PC-9 (cell line): Measurements from ENCODE around the gene PRR15. TPM values are rescaled to one million over a fixed set of nuclear protein-coding genes. Genes with fewer than 3 reads are reported as not detected.

ENCODE experiments used
- BruUV-seq: library from RNA; stranded (reverse); fragments of 400-500 nt; replicated peaks from 2 replicates; lab custom pipeline; 2021; lab: Mats Ljungman, UMichigan
- CTCF ChIA-PET: fragments of 300-600 bp; sonication (Branson Sonifier 250); formaldehyde crosslinking; loops from one replicate; lab custom pipeline; 2022; ENCODE audit warnings: antibody characterized with exemption; lab: Charles Lee
- POLR2A ChIA-PET: fragments of 300-600 bp; sonication (Branson Sonifier 250); formaldehyde crosslinking; loops from one replicate; lab custom pipeline; 2022; ENCODE audit warnings: antibody characterized with exemption; ENCODE audit not compliant: unreplicated experiment; lab: Charles Lee
- DNase-seq, 2 experiments: peaks; one replicate each; pipeline versions ENCODE4 v3.0.0 to v3.0.0-alpha.2; 2015 to 2022; ENCODE audit warnings: mixed read lengths in 1 of 2
- H2AFZ ChIP-seq: fragments of 200-600 bp; sonication (generic); 2 replicates; pipeline ENCODE4 v1.8.1; 2017; ENCODE audit warnings: antibody characterized with exemption
- H3F3A ChIP-seq: fragments of 200-600 bp; sonication (generic); 2 replicates; pipeline ENCODE4 v1.8.1; 2017; ENCODE audit warnings: antibody characterized with exemption, mild to moderate bottlenecking, low read depth; ENCODE audit not compliant: insufficient read depth
- H3K27ac ChIP-seq: fragments of 200-600 bp; sonication (generic); 2 replicates; pipeline ENCODE4 v1.6.1; 2016; ENCODE audit warnings: mixed run types
- H3K27me3 ChIP-seq: fragments of 200-600 bp; sonication (generic); 2 replicates; pipeline ENCODE4 v1.6.1; 2016; ENCODE audit warnings: low read depth, mixed run types; ENCODE audit not compliant: insufficient read depth
- H3K36me3 ChIP-seq: fragments of 200-600 bp; sonication (generic); 2 replicates; pipeline ENCODE4 v1.6.1; 2016; ENCODE audit warnings: low read depth, mixed run types
- H3K4me1 ChIP-seq: fragments of 200-600 bp; sonication (generic); replicated peaks from 2 replicates; pipeline ENCODE4 v1.6.1; 2016; ENCODE audit warnings: mixed run types; ENCODE audit not compliant: insufficient read depth
- H3K4me2 ChIP-seq: fragments of 200-600 bp; sonication (generic); 2 replicates; pipeline ENCODE4 v1.6.1; 2017; ENCODE audit warnings: mixed run types
- H3K4me3 ChIP-seq: fragments of 200-600 bp; sonication (generic); 2 replicates; pipeline ENCODE4 v1.6.1; 2016; ENCODE audit warnings: mixed run types
- H3K79me2 ChIP-seq: fragments of 200-600 bp; sonication (generic); 2 replicates; pipeline ENCODE4 v1.6.1; 2017; ENCODE audit warnings: low read depth, mixed run types
- H3K9me2 ChIP-seq: fragments of 200-600 bp; sonication (generic); 2 replicates; pipeline ENCODE4 v1.8.1; 2017; ENCODE audit warnings: mild to moderate bottlenecking; ENCODE audit not compliant: insufficient read depth
- H3K9me3 ChIP-seq: fragments of 200-600 bp; sonication (generic); 2 replicates; pipeline ENCODE4 v1.8.1; 2016; ENCODE audit warnings: low read depth; ENCODE audit not compliant: insufficient read depth
- H4K20me1 ChIP-seq: fragments of 200-600 bp; sonication (generic); 2 replicates; pipeline ENCODE4 v1.8.1; 2017; ENCODE audit not compliant: insufficient read depth
- CTCF ChIP-seq: fragments of 200-600 bp; sonication (generic); conservative IDR thresholded peaks from 2 replicates; pipeline ENCODE4 v1.6.1; 2017; ENCODE audit warnings: mixed run types, antibody characterized with exemption, mild to moderate bottlenecking, moderate library complexity
- EZH2 ChIP-seq: fragments of 200-600 bp; sonication (generic); IDR thresholded peaks from 2 replicates; pipeline ENCODE4 v1.8.0; 2017; ENCODE audit warnings: antibody characterized with exemption, low read depth
- intact Hi-C: fragments of 100-400 bp; cut with micrococcal nuclease; formaldehyde crosslinking; loops from one replicate; pipeline ENCODE4 v1.10.0; 2022; ENCODE audit not compliant: unreplicated experiment
- total RNA-seq: library from RNA; stranded (reverse); gene quantifications from 2 replicates; pipeline ENCODE4 v1.2.3, GENCODE V29; 2021

PRR15 gene
- total RNA-seq, 1 experiment from 2014 or later, result 64.9 TPM

- CTCF ChIA-PET, result interaction anchor here (0.6 kb wide), 3 partner anchors 19 to 269 kb away, joined by 3 to 4 read pairs (median 3); no protein-coding TSS in a partner anchor
- POLR2A ChIA-PET, result interaction anchor here (0.5 to 1.0 kb wide), 7 partner anchors 13 to 115 kb away, joined by 3 to 10 read pairs (median 5); no protein-coding TSS in a partner anchor
- H3K36me3 ChIP-seq, result no peaks in the 10 kb centered on the region
- intact Hi-C loops, result loop anchor here (2.0 to 5.0 kb wide), 6 partner anchors 17 to 533 kb away; partner anchors contain the start of genes FKBP14, PLEKHA8 and SCRN1
- H4K20me1 ChIP-seq, result no peaks in the 10 kb centered on the region
- peak; percentile 69 to 93 for DNase-seq
- peaks cover under 1% of the 10 kb centered on the region for H3K9me3 ChIP-seq
- H3F3A ChIP-seq, result peaks cover 71% of the 10 kb centered on the region
- H3K4me2 ChIP-seq, result peak overlapping the region; percentile 67
- peak overlapping the region; percentile 27; the same call in 1 of the 2 replicates for H3K4me3 ChIP-seq
- H3K9me2 ChIP-seq, result no peaks in the 10 kb centered on the region
- TF ChIP-seq CTCF, result peak; percentile 86
- TF ChIP-seq EZH2, result no peak
- H3K27me3 ChIP-seq, result no peaks in the 10 kb centered on the region
- H3K4me1 ChIP-seq, result peaks cover 76% of the 10 kb centered on the region
- peak overlapping the region; percentile 36 for H2AFZ ChIP-seq
- BruUV-seq, result TSS peak; percentile 64
- H3K27ac ChIP-seq, result peak overlapping the region; percentile 78
- H3K79me2 ChIP-seq, result no peaks in the 10 kb centered on the region
These were observed 45.8 kb downstream of the PRR15 start for GRCh38 chr7:29609162-29610037.

GRCh38 chr7:29610086-29610485 is 46.5 kb downstream of the PRR15 start:
- POLR2A ChIA-PET, result interaction anchor here (0.6 kb wide), 1 partner anchor 114 kb away, joined by 4 read pairs; no protein-coding TSS in a partner anchor
- H3K27ac ChIP-seq, result peak overlapping the region; percentile 78
- BruUV-seq, result no TSS peak

More at GRCh38 chr7:29610086-29610485, 46.5 kb downstream of the PRR15 start:
- no peak for DNase-seq
- peaks cover 74% of the 10 kb centered on the region for H3F3A ChIP-seq
- H2AFZ ChIP-seq, result no peak overlapping the region; the same call in 1 of the 2 replicates
- intact Hi-C loops, result no loop called here
- CTCF ChIA-PET, result interaction anchor here (0.6 kb wide), 2 partner anchors 18 to 268 kb away, joined by 3 read pairs; no protein-coding TSS in a partner anchor
- H4K20me1 ChIP-seq, result no peaks in the 10 kb centered on the region
- no peaks in the 10 kb centered on the region; the same call in 1 of the 2 replicates for H3K9me3 ChIP-seq
- H3K9me2 ChIP-seq, result no peaks in the 10 kb centered on the region
- no peaks in the 10 kb centered on the region for H3K27me3 ChIP-seq
- peak overlapping the region; percentile 67 for H3K4me2 ChIP-seq
- no peaks in the 10 kb centered on the region for H3K79me2 ChIP-seq
- H3K4me3 ChIP-seq, result no peak overlapping the region
- peaks cover 76% of the 10 kb centered on the region for H3K4me1 ChIP-seq
- TF ChIP-seq EZH2, result no peak
- TF ChIP-seq CTCF, result peak; percentile 1; the same call in 1 of the 2 replicates
- H3K36me3 ChIP-seq, result no peaks in the 10 kb centered on the region
